NCI-H2196 (cell line): ENCODE results near the gene PCDH1.

Experiments
- DNase-seq: peaks from one replicate; lab custom pipeline; 2025; ENCODE audit not compliant: unreplicated experiment; lab: John Stamatoyannopoulos, UW

Gene PCDH1

GRCh38 chr5:141857226-141857625 lies 21.0 kb downstream of the PCDH1 start:
- no peak for DNase-seq

- no peak for DNase-seq
Measured at GRCh38 chr5:141856037-141856790, 22.0 kb downstream of the PCDH1 start.

GRCh38 chr5:141855265-141856036 lies 22.8 kb downstream of the PCDH1 start:
- peak; percentile 29 for DNase-seq

- DNase-seq = no peak
Measured at GRCh38 chr5:141853895-141854626, 24.1 kb downstream of the PCDH1 start.

- no peak for DNase-seq
Measured at GRCh38 chr5:141852448-141852847, 25.8 kb downstream of the PCDH1 start.

- no peak for DNase-seq
Measured at GRCh38 chr5:141851195-141851874, 26.9 kb downstream of the PCDH1 start.

- DNase-seq = no peak
Measured at GRCh38 chr5:141850786-141851185, 27.4 kb downstream of the PCDH1 start.

- peak; percentile 46 for DNase-seq
Measured at GRCh38 chr5:141850244-141850768, 27.9 kb downstream of the PCDH1 start.

GRCh38 chr5:141849415-141850243 lies 28.6 kb downstream of the PCDH1 start:
- DNase-seq = peak; percentile 92

GRCh38 chr5:141848744-141849414 lies 29.3 kb downstream of the PCDH1 start:
- DNase-seq = peak; percentile 81

- DNase-seq = peak; percentile 72
Measured at GRCh38 chr5:141846031-141846430, 32.2 kb downstream of the PCDH1 start.

- no peak for DNase-seq
Measured at GRCh38 chr5:141845371-141845851, 32.8 kb downstream of the PCDH1 start.

GRCh38 chr5:141844414-141845097 lies 33.7 kb downstream of the PCDH1 start:
- no peak for DNase-seq

GRCh38 chr5:141843156-141843927 lies 34.9 kb downstream of the PCDH1 start:
- no peak for DNase-seq

- peak; percentile 71 for DNase-seq
Measured at GRCh38 chr5:141841378-141842180, 36.6 kb downstream of the PCDH1 start.

- no peak for DNase-seq
Measured at GRCh38 chr5:141840826-141841360, 37.3 kb downstream of the PCDH1 start.

- DNase-seq = no peak
Measured at GRCh38 chr5:141840280-141840812, 37.9 kb downstream of the PCDH1 start.
